A549 (cell line): ENCODE measurements around the gene RFESD.

Experiments
- CBX2 ChIP-seq: fragments of 200-600 bp; sonication (generic); IDR thresholded peaks from 2 replicates; pipeline ENCODE4 v1.6.1; 2016; ENCODE audit warnings: low read depth, mild to moderate bottlenecking, borderline replicate concordance
- CHD2 ChIP-seq: fragments of 150-350 bp; IDR thresholded peaks from 2 replicates; pipeline ENCODE4 v1.6.1; 2014; ENCODE audit warnings: low read length; ENCODE audit not compliant: partially characterized antibody
- ESRRA ChIP-seq: fragments of 150-350 bp; IDR thresholded peaks from 2 replicates; pipeline ENCODE4 v1.6.1; 2014; ENCODE audit warnings: mild to moderate bottlenecking, low read length, borderline replicate concordance
- KDM5A ChIP-seq: fragments of 200-600 bp; sonication (generic); IDR thresholded peaks from 2 replicates; pipeline ENCODE4 v1.6.1; 2016; ENCODE audit warnings: antibody characterized with exemption, mild to moderate bottlenecking
- POLR2A ChIP-seq: IDR thresholded peaks from 2 replicates; pipeline ENCODE4 v1.6.1; 2012; ENCODE audit warnings: mild to moderate bottlenecking, low read length
- RFX5 ChIP-seq: fragments of 450-650 bp; IDR thresholded peaks from 2 replicates; pipeline ENCODE4 v1.7.1; 2014; ENCODE audit warnings: antibody characterized with exemption, mild to moderate bottlenecking, moderate library complexity
- SMC3 ChIP-seq: fragments of >200 bp; sonication (Bioruptor Twin); formaldehyde crosslinking; IDR thresholded peaks from 3 replicates; pipeline ENCODE4 v1.6.1; 2018; ENCODE audit warnings: inconsistent platforms
- SREBF2 ChIP-seq: fragments of 450-650 bp; IDR thresholded peaks from 2 replicates; pipeline ENCODE4 v1.6.1; 2014; ENCODE audit warnings: mild to moderate bottlenecking, moderate library complexity
- TF ChIP-seq, protein P1 (sequence below): fragments of >200 bp; sonication (Bioruptor Twin); formaldehyde crosslinking; IDR thresholded peaks from 3 replicates; pipeline ENCODE4 v1.5.1; 2016
- TF ChIP-seq, protein P2 (sequence below): fragments of 450-650 bp; IDR thresholded peaks from 2 replicates; pipeline ENCODE4 v1.6.1; 2014; ENCODE audit warnings: antibody characterized with exemption

DNA sequence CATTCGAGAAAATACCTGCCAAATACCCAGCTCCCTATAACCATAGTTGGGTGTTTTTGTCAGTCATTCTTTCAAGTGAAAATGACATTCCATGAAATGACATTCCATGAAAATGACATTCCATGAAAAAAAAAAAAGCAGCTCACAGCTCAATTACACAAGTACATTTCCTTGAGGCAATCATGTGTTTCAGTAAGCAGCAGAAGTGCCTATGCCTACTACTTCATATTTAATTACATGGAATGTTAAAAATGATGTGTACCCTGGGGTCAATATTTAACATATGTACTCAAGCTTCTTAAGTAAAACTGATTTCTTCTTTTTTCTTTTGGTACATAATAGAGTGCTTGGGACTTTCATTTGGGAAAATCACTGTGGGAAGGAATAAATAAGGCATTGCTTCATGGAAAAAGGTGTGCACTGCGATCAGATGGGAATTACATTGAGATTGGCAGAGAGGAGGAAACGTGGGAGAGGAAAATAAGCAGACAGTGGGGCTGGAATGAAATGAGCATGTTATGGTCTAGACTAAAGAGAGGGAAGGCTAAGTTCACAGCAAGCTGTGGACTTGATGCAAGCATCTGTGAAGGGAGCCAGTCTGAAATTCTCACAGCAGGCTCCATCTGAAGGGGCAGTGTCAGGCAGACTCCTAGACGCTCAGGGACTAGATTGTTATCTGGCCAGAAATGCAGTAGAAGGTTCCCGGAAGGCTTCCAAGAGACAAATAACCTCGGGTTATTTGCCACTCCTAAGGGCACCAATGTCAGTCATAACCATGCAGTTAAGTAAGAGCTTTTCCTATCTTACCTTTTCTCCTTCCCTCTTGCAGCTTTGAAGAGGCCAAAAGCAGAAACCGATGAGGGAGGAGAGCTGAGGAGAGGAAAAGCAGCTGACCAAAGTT lies 51.5 kb downstream of the RFESD start:
- TF ChIP-seq, protein P1, sequence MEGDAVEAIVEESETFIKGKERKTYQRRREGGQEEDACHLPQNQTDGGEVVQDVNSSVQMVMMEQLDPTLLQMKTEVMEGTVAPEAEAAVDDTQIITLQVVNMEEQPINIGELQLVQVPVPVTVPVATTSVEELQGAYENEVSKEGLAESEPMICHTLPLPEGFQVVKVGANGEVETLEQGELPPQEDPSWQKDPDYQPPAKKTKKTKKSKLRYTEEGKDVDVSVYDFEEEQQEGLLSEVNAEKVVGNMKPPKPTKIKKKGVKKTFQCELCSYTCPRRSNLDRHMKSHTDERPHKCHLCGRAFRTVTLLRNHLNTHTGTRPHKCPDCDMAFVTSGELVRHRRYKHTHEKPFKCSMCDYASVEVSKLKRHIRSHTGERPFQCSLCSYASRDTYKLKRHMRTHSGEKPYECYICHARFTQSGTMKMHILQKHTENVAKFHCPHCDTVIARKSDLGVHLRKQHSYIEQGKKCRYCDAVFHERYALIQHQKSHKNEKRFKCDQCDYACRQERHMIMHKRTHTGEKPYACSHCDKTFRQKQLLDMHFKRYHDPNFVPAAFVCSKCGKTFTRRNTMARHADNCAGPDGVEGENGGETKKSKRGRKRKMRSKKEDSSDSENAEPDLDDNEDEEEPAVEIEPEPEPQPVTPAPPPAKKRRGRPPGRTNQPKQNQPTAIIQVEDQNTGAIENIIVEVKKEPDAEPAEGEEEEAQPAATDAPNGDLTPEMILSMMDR = no peak
- TF ChIP-seq CHD2 (no peak), SMC3 (no peak), SREBF2 (no peak), POLR2A (no peak), RFX5 (no peak), KDM5A (no peak), ESRRA (no peak), CBX2 (no peak)
- TF ChIP-seq, protein P2, sequence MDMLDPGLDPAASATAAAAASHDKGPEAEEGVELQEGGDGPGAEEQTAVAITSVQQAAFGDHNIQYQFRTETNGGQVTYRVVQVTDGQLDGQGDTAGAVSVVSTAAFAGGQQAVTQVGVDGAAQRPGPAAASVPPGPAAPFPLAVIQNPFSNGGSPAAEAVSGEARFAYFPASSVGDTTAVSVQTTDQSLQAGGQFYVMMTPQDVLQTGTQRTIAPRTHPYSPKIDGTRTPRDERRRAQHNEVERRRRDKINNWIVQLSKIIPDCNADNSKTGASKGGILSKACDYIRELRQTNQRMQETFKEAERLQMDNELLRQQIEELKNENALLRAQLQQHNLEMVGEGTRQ = no peak
